Thymus (tissue), 2 donors: ENCODE data around the gene UGCG. TPM values are rescaled to one million over a fixed set of nuclear protein-coding genes. Genes with fewer than 3 reads are reported as not detected.

Experiments
- polyA plus RNA-seq: library from polyadenylated mRNA; stranded (reverse); fragments of 200-250 nt; gene quantifications from one replicate; pipeline ENCODE4 v1.2.3, GENCODE V29; 2013
- total RNA-seq: library from RNA; stranded (reverse); fragments of 120-200 nt; gene quantifications from one replicate; pipeline ENCODE4 v1.2.4, GENCODE V29; 2013
- donor health status: healthy.

Gene UGCG
- total and polyA plus RNA-seq, 2 donors: 32.9 to 37.1 TPM

Other genes with a start within 250 kb of the UGCG start
- gene GNG10, start 235.2 kb upstream of the UGCG start, total RNA-seq: 19.5 TPM
- 68.0 TPM for gene GNG10, start 235.2 kb upstream of the UGCG start, polyA plus RNA-seq
- gene SHOC1, start 101.9 kb upstream of the UGCG start, total RNA-seq: under 0.01 TPM
- gene SHOC1, start 101.9 kb upstream of the UGCG start, polyA plus RNA-seq: 0.14 TPM